SK-N-SH (cell line): ENCODE measurements around the gene SEMA3F.

Experiments
- CHD2 ChIP-seq: fragments of 150-350 bp; IDR thresholded peaks from 2 replicates; pipeline ENCODE4 v1.6.1; 2018; ENCODE audit warnings: low read length; ENCODE audit not compliant: partially characterized antibody
- CTCF ChIP-seq: fragments of 200-600 bp; sonication (generic); IDR thresholded peaks from 2 replicates; pipeline ENCODE4 v1.6.1; 2017; ENCODE audit warnings: antibody characterized with exemption, mild to moderate bottlenecking, moderate library complexity
- EP300 ChIP-seq, 2 experiments: IDR thresholded peaks; 2 replicates each; pipeline versions ENCODE4 v1.4.0 to v1.6.1; 2012; ENCODE audit warnings: borderline replicate concordance in 1 of 2, low read depth in 1 of 2, low read length in 1 of 2
- EZH2phosphoT487 ChIP-seq: fragments of 200-600 bp; sonication (generic); IDR thresholded peaks from 2 replicates; pipeline ENCODE4 v1.6.1; 2017; ENCODE audit warnings: low read depth, mixed run types, mild to moderate bottlenecking, antibody characterized with exemption, moderate library complexity, borderline replicate concordance
- FOXJ3 ChIP-seq: sonication (generic); formaldehyde crosslinking; IDR thresholded peaks from 2 replicates; pipeline ENCODE4 v1.5.1; 2020; ENCODE audit warnings: mild to moderate bottlenecking, missing genetic modification reagents
- GABPA ChIP-seq: IDR thresholded peaks from 2 replicates; pipeline ENCODE4 v1.4.0; 2012; ENCODE audit warnings: low read depth, mild to moderate bottlenecking
- MXI1 ChIP-seq: IDR thresholded peaks from 2 replicates; pipeline ENCODE4 v1.6.1; 2012; ENCODE audit warnings: mild to moderate bottlenecking, low read depth, low read length, improper control_type of control experiment
- POLR2AphosphoS5 ChIP-seq: IDR thresholded peaks from 2 replicates; pipeline ENCODE4 v1.6.1; 2012; ENCODE audit warnings: low read depth, low read length
- RCOR1 ChIP-seq: fragments of 150-350 bp; IDR thresholded peaks from 2 replicates; pipeline ENCODE4 v1.6.1; 2017; ENCODE audit warnings: antibody characterized with exemption, low read length
- SIN3A ChIP-seq: IDR thresholded peaks from 2 replicates; pipeline ENCODE4 v1.6.1; 2012; ENCODE audit warnings: low read depth, mild to moderate bottlenecking, low read length, moderate library complexity, borderline replicate concordance
- SMC3 ChIP-seq: IDR thresholded peaks from 2 replicates; pipeline ENCODE4 v1.6.1; 2012; ENCODE audit warnings: low read depth, low read length, improper control_type of control experiment
- TEAD4 ChIP-seq: IDR thresholded peaks from 2 replicates; pipeline ENCODE4 v1.4.0; 2012; ENCODE audit warnings: mild to moderate bottlenecking, borderline replicate concordance; ENCODE audit not compliant: insufficient read depth
- YY1 ChIP-seq: IDR thresholded peaks from 2 replicates; pipeline ENCODE4 v1.4.0; 2012; ENCODE audit warnings: low read depth, mild to moderate bottlenecking
- TF ChIP-seq, protein P1 (sequence below): IDR thresholded peaks from 2 replicates; pipeline ENCODE4 v1.4.0; 2012; ENCODE audit warnings: low read depth, borderline replicate concordance

- TF ChIP-seq CTCF (no peak), EP300 (IDR thresholded peaks at IDR 0.05; ENCODE audit: borderline replicate concordance in 1 of 2, low read depth in 1 of 2, low read length in 1 of 2) (no peak), SMC3 (no peak), EZH2phosphoT487 (no peak), SIN3A (no peak), POLR2AphosphoS5 (no peak), CHD2 (no peak), FOXJ3 (CRISPR knock-in tag) (no peak), GABPA (no peak), RCOR1 (no peak), YY1 (no peak), MXI1 (no peak), TEAD4 (no peak)
- TF ChIP-seq, protein P1, sequence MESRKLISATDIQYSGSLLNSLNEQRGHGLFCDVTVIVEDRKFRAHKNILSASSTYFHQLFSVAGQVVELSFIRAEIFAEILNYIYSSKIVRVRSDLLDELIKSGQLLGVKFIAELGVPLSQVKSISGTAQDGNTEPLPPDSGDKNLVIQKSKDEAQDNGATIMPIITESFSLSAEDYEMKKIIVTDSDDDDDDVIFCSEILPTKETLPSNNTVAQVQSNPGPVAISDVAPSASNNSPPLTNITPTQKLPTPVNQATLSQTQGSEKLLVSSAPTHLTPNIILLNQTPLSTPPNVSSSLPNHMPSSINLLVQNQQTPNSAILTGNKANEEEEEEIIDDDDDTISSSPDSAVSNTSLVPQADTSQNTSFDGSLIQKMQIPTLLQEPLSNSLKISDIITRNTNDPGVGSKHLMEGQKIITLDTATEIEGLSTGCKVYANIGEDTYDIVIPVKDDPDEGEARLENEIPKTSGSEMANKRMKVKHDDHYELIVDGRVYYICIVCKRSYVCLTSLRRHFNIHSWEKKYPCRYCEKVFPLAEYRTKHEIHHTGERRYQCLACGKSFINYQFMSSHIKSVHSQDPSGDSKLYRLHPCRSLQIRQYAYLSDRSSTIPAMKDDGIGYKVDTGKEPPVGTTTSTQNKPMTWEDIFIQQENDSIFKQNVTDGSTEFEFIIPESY = no peak
Observed at GRCh38 chr3:50193286-50193685, 38.2 kb downstream of the SEMA3F start.
